T-helper 1 cell treated with Interleukin-12 subunit alpha and Interleukin-12 subunit beta and Interleukin-4 antibody, amounts not matched to agents 30 ng/mL and 1 ng/mL, for 36 hours (primary cell): ENCODE measurements around the gene UBE3C. TPM values are rescaled to one million over a fixed set of nuclear protein-coding genes. Genes with fewer than 3 reads are reported as not detected.

Experiments used
- intact Hi-C: fragments of 100-400 bp; cut with micrococcal nuclease; formaldehyde crosslinking; loops from one replicate; pipeline ENCODE4 v1.15.1; 2024
- total RNA-seq: library from RNA; stranded (reverse); gene quantifications from 2 replicates; pipeline ENCODE4 v1.2.3, GENCODE V29; 2022

The UBE3C gene
- total RNA-seq, 1 donor from 2014 or later = 70.2 TPM

DNA sequence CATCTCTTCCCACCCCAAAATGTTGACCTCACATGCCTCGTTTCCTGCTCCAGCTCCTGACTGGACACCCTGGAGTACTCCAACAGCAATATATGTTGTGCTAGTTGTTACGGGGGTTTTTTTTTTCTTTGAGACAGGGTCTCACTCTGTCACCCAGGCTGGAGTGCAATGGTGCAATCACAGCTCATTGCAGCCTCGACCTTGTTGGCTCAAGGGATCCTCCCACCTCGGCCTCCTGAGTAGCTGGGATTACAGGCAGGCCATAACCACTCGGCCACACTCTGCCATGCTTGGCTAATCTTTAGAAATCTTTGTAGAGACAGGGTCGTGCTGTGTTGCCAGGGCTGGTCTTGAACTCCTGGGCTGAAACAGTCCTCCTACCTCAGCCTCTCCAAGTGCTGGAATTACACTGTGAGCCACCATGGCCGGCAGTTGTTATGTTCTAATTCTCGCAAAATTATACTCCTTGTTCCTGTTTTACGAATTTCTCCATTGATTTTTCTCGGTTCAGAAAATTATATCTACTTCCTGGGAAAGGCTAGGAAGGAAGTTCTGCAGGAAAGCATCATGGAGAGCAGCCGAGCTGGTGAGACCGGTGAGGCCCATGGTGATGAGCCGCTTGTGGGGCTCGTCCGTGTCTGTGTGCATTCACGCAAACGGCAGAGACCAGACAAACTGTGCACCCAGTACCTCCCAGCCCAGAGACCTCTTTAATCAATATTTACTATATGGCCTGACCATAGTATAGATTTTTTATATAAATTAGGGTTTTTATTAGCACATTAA lies 145.7 kb downstream of the UBE3C start:
- intact Hi-C loops = no loop called here

DNA sequence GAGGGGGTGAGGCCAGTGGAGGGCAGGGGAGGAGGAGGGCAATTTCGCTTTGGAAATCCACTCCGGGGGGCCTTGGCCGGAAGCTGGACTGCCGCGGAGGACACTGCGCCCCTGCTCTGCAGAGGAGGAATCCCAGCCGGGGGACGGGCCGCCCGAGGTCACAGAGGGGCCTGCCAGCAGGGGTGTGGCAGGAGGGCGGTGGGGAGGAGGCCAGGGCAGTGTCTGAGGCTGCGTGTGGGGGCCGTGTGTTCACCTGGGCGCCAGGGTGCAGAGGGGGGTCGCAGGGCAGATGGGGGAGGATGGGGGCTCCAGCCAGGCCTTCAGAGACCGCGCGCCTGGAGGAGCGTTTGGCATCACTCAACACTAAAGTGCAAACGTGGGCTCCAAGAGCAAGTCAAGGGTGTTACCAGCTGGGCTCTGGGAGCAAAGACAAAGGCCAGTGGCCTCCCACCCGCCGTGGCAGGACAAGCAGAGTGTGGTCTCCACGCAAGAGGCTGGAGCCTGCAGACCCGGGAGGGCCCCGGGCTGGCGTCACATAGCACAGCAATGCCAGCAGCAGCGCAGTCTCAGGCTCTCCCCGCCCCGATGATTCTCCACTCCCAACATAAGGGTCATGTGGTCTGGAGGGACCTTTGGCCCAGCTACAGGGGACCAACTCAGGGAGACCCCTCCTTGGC lies 152.8 kb downstream of the UBE3C start:
- intact Hi-C loops = no loop called here

- intact Hi-C loops = no loop called here
These were observed 153.5 kb downstream of the UBE3C start for GRCh38 chr7:157292258-157292657.

- intact Hi-C loops = no loop called here
These were observed 154.2 kb downstream of the UBE3C start for GRCh38 chr7:157292770-157293412.

DNA sequence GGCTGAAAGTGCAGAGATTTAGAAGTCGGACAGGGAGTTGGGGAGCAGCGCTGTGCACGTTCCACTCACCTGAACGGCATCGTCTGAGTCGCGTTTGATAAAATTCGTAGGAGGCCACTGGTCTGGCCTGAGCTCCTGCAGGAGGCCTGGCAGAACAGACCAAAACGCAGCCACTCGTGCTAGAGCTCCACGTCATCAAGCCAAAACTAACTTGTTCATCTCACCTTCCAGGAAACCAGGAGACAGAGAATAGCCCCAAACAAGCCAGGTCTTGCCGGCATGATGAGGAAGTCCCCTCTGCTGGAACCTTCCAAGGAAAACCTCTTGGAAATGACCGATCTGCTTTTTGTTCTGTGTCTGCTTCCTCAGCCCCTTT lies 154.7 kb downstream of the UBE3C start:
- intact Hi-C loops = no loop called here

- intact Hi-C loops = no loop called here
These were observed 156.0 kb downstream of the UBE3C start for GRCh38 chr7:157294773-157295172.

DNA sequence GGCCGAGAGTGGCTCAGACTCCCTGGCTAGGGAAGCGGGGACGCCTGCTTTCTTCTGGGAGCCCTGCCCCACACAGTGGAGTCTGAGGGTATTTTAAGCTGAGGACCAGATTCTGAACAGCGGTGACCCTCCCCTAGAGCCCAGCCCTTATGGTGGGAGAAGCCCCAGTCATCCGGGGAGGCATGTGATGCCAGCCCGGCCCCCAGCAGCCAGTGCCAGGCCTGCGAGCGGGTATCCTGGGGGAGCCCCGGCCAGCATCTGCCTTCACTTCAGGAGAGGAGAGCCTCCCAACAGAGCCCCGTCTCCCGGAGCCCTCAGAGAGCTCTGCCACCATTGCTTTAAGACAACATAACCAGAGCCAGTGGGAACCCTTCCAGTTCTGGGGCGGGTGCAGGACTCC lies 156.6 kb downstream of the UBE3C start:
- intact Hi-C loops = no loop called here

DNA sequence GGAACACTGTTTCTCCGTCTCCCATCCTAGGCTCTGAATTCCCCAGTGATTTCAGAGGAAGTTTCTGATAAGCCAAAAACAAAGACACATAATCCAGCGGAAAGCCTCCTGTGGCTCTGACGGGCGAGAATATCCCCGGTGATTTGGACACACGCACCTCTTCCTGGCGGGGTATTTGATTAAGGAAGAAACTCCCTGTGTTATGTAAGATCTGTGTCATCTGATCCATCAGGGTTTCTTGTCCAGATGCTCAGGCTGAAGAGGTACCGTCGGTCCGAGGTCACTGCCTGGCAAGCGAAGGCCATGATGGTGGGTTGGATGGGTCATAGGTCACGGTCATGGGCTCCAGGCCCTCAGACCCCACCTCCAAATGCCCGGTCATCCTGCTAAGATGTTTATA lies 158.5 kb downstream of the UBE3C start:
- intact Hi-C loops = no loop called here

DNA sequence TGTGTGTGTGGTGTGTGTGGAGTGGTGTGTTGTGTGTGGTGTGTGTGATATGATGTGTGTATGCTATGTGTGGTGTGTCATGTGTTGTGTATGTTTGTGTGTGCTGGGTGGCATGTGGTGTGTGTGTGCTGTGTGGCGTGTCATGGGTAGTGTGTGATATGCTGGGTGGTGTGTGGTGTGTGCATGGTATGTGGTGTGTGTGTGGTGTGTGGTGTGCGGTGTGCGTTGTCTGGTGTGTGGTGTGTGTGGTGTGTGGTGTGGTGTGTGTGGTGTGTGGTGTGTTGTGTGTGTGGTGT lies 160.5 kb downstream of the UBE3C start:
- intact Hi-C loops = no loop called here

DNA sequence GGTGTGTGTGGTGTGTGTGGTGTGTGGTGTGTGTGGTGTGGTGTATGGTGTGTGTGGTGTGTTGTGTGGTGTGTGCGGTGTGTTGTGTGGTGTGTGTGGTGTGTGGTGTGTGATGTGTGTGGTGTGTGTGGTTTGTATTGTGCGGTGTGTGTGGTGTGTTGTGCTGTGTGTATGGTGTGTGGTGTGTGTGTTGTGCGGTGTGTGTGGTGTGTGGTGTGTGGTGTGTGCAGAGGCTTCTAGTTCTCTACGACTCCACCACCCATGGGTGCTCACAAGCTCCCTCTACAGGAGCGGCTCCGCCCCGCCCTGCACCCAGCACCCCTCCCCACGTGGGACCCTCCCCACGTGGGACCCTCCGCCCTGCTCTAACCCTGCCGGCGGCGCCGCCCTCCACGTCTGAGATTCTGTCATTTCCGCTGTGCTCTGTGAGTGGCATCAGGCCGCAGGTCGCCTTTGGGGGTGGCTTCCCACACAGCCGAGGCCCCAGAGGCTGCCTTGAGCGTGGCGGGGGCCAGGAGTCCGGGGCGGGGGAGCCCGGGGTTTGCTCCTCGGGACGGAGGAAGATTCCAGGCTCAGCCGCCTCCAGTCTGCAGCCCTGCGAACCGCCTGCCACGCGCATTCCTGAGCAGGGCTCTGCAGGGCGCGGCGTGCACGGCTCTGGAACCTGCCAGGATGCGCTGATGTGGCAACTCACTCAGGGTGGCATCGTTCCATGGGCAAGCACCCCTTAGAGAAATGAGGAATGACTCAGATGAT lies 161.1 kb downstream of the UBE3C start:
- intact Hi-C loops = no loop called here

DNA sequence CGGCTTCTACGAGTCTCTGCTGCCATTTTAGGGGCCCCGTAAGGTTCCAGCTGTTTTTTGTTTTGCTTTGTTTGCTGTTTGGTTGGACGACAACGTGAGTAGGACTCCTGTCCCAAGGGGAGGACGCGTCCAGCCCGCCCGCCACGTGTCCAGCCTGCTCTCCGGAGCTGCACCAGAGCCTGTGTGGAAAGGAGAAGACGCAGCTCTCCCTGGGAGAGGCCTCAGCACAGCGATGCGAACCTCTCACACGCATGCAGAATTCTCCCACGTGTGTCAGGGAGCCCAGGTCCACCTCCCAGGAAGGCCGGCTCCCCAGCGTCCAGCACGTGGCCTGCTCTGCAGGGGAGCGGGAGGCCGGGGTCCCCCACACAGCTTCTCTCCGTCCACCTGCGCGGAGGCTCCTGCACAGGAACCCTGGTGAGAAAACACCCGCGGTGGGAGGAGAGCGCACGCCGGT lies 161.7 kb downstream of the UBE3C start:
- intact Hi-C loops = no loop called here

DNA sequence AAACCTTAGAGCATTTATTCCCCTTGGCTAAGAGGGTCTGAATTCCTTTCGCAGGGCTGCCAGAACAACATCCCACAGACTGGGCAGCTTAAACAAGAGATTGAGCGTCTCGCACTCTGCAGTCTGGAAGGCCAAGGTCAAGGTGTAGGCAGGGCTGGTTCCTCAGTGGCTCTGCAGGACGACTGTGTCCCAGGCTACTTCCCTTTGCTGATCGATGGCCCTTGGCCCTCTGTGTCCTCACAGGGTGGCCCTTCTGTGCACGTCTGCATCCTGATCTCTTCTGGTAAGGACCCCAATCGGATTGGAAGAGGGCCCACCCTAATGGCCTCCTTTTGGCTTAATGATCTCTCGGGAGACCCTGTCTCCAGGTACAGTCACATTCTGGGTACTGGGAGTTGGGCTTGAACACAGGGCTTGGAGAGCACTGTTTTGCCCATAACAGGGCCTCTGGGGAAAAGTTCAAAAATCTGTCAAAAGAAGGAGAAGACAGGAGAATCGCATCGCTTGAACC lies 162.9 kb downstream of the UBE3C start:
- intact Hi-C loops = loop anchor here (1.0 to 2.0 kb wide), 5 partner anchors 25 to 379 kb away; partner anchors contain the start of gene UBE3C

DNA sequence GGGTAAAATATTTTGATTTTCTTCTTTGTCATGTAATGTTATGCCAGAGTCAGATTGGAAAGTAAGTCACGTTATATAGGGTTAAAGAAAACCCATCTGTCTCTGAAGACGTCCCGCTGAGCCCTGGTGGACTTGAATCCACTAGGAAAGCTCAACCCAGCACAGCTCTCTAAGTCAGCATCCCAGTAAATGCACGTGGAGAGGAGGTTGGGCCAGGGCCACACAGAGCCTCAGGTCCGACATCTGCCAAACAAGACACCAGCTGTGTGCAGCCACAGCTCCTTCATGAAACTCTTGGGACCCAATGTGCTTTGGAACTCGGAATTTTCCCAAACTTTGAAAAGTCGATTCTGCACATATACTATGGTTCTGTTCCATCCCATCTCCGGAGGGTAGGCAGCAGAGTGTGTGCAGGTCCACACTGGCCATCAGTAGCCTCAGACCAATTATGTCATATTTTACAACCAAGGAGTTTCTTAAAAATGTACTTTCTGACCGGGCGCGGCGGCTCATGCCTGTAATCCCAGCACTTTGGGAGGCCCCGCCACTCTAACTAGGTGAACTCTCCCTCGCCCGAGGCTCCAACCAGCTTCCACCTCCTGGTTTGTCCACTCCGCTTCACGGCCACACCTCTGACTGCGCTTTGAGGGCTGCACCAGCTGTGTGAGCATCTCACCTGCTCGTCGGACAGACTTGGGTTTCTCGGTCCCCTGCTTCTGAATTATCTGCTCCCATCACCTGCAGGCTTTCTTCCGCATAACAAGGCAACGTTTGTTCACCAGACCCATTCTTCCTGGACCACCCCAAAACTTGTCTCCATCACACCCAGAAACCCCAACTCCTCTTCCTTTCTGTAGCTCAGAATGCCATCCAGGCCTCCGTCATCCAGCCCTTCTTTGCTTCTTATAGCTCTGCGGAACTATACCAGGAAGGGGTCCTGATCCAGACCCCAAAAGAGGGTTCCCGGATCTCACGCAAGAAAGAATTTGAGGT lies 168.4 kb downstream of the UBE3C start:
- intact Hi-C loops = no loop called here

DNA sequence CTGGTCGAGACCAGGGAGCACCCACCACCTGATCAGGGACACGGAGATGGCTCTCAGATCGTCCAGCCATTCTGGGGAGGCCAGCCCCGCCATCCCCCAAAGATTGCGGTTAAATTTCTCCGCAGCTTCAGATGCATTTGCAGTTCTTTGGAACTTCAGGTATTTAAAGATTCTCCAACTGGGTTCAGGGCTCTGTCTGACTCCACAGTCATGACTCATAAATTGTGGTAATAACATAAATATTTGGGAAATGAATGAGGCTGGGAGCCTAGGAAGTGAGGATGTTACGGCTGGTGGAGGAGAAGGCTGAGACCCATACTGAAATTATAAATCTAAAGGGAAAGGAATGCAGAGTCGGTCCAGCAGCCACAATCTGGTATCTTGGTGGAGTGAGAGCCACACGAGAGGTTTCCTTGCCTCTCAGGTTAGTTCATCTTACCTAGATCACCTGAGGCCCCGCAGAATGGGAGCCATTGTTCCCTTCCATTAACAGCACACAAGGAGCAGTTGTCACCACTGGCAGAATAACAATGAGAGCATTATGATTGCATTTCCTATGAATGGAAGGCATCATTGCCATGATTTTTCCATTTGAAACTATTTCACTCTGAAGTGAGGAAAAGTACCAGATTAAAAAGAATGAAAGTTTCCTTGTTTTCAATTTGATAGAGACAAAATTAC lies 171.4 kb downstream of the UBE3C start:
- intact Hi-C loops = no loop called here

DNA sequence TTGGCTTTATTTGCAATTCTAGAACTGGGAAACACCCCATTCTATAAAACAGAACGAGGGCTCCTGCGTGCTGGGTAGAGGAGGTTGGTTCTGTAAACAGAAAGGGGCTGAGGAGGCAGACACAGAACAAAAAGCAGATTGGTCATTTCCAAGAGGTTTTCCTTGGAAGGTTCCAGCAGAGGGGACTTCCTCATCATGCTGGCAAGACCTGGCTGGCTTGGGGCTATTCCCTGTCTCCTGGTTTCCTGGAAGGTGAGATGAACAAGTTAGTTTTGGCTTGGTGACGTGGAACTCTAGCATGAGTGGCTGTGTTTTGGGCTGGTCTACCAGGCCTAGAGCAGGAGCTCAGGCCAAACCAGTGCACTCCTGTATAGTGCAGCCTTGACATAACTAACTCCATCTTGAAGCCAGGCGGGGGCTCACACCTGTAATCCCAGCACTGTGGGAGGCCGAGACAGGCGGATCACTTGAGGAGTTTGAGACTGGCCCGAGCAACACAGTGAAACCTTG lies 172.0 kb downstream of the UBE3C start:
- intact Hi-C loops = no loop called here

DNA sequence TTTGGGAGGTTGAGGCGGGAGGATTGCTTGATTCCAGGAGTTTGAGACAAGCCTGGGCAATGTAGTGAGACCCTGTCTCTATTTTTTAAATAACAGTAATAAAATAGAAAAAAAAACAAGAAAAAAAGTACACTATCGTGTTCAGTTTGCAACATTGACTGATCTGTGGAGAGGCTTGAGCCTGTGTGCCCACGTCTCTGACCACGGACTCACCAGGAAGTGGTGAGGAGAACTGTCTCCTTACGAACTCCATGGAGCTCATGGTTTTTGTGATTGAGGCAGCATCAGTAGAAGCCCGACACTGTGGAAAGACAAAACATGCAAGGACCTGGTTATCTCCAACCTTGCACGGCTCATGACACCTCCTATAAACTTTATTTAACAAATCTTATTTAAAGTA lies 174.2 kb downstream of the UBE3C start:
- intact Hi-C loops = no loop called here

- intact Hi-C loops = no loop called here
These were observed 174.9 kb downstream of the UBE3C start for GRCh38 chr7:157313645-157314044.

- intact Hi-C loops = loop anchor here (2.0 kb wide), 1 partner anchor 19 kb away; the partner anchor contains the start of gene DNAJB6
These were observed 179.4 kb downstream of the UBE3C start for GRCh38 chr7:157318015-157318706.
